ENCODE data around the gene CRYBA1.
"Not testable (repeated sequence)": the region's sequence is repeated elsewhere in the genome, so short reads cannot be mapped to it uniquely, and the experiment has no call there.

CRYBA1 gene

GRCh38 chr17:29237476-29238132 lies 9.1 kb upstream of the CRYBA1 start:
- no peak for DNase-seq (ENCODE audit: low spot score)

DNA sequence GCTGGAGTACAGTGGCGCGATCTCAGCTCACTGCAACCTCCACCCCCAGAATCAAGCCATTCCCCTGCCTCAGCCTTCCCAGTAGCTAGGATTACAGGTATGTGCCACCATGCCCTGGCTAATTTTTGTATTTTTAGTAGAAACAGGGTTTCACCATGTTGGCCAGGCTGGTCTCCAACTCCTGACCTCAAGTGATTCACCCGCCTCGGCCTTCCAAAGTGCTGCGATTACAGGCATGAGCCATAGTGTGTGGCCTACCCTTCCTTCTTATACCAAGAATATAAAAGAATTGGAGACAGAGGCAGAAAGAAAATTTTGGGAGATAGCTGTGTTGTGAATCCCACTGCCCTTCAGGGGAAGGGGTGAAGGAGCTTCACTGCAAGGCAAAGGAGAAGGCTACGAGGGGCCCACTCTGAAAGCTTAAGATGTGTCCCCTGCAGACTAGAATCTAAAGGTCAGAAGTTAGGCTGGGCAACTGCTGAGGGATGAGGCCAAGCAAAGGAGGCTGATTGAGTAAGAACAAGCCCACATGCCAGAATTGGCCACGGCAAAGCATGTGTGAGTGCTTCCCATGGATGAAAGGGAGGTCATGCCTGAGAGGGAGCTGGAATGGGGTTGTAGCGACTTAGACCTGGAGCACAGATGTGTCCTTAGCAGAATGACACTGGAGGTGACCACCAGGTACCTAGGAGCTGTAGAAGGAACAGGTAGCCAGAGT lies 8.4 kb upstream of the CRYBA1 start:
- DNase-seq (ENCODE audit: low spot score): no peak

DNA sequence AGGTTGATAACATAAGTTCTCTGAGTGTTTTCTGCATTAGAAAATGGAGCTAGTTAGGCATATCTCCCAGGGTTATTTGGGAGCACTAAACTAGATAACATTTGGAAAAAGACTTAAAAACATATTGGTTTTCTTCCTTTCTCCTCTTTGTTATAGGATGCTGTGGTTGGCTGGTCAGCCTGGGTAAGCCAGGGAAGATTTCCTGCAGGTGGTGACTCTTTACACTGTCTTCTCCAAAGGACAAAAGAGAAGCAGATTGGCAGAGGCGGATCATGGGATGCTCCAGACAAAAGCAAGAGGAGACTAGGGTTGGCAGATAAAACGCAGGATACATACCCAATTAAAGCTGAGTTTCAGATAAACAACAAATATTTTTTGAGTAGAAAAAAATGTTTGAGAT lies 6.2 kb upstream of the CRYBA1 start:
- DNase-seq (ENCODE audit: low spot score): no peak

- DNase-seq (ENCODE audit: low spot score): no peak
Measured at GRCh38 chr17:29240968-29241963, 5.4 kb upstream of the CRYBA1 start.

GRCh38 chr17:29242051-29242450 lies 4.6 kb upstream of the CRYBA1 start:
- DNase-seq (ENCODE audit: low spot score): no peak

DNA sequence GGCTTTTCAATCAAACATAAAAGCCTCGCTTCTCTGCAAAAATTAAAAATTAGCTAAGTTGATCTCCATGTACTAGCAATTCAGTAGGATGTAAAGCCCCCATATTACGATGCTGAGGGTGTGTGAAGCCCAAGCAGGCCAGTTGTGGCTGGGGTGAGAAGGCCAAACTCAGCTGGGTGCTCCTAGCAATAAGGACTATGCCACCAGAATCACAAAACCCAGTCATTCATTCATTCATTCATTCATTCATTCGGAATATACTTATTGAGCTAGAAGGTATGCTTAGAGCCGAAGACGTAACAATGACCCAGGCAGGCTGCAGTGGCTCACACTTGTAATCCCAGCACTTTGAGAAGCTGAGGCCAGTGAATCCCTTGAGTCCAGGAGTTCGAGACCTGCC lies 3.9 kb upstream of the CRYBA1 start:
- DNase-seq (ENCODE audit: low spot score): no peak

- DNase-seq (ENCODE audit: low spot score): peak; percentile 71
Measured at GRCh38 chr17:29243792-29244191, 2.9 kb upstream of the CRYBA1 start.

GRCh38 chr17:29245401-29245800 lies 1.3 kb upstream of the CRYBA1 start:
- DNase-seq (ENCODE audit: low spot score): no peak

DNA sequence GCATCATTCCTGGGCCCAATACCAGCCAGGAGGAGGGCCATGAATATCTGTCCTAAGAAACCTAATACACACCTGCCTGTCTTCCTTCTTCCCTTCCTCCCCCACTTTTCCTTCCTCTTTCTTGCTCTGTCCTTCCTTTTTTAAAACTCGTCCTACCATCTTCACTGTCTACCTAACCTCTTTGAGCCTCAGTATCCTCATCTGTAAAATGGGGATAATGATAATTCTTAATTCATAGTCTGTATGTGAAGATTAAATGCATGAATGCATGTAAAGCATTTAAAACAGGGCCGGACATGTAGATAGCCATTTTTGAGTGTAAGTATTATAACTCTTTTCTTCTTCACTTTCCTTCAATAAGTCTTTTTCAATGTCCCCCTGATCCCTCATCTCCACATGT lies 560 bp downstream of the CRYBA1 start:
- DNase-seq (ENCODE audit: low spot score): no peak

DNA sequence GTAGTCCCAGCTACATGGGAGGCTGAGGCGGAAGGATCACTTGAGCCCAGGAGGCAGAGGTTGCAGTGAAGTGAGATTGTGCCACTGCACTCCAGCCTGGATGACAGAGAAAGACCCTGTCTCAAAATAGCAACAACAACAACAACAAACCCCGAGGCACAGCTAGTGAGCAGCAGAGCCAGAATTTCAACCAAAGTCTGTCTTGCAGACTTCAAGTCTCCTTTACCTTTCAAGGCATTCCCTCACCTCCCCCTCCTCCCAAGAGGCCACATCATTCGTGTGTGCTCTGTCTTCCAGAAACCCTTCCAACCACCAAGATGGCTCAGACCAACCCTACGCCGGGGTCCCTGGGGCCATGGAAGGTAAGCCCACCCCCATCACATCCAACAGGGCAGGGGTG lies 2.2 kb downstream of the CRYBA1 start:
- DNase-seq (ENCODE audit: low spot score): no peak

DNA sequence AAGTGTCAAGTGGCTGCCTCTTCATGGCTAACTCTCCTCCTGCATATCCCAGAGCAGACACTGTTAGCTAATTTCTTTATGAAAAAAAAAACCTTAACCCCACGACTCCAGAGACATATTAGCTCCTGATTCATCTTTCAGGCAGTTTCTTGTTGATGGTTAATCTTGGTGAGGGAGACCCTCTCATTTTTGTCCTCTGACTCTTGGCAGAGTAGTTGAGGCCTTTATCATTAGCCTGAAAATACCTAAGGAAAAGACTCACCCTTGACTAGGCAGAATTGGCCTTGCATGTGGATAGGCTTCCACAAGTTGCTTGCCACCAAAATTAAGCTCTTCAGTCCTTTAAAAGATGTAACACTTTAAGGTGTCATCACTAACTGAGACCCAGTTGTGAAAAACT lies 4.0 kb downstream of the CRYBA1 start:
- no peak for DNase-seq (ENCODE audit: low spot score)

DNA sequence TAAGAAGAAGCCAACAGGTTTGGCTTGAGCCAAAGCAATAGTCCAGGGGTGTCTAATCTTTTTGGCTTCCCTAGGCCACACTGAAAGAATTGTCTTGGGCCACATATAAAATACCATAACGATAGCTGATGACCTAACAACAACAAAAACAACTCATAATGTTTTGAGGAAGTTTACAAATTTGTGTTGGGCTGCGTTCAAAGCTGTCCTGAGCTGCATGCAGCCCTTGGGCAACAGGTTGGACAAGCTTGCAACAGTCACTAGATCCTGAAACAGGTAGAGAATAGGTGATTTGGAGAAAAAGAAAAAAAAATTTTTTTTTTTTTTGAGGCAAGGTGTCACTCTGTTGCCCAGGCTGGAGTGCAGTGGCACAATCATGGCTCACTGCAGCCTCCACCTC lies 4.5 kb downstream of the CRYBA1 start:
- no peak for DNase-seq (ENCODE audit: low spot score)

DNA sequence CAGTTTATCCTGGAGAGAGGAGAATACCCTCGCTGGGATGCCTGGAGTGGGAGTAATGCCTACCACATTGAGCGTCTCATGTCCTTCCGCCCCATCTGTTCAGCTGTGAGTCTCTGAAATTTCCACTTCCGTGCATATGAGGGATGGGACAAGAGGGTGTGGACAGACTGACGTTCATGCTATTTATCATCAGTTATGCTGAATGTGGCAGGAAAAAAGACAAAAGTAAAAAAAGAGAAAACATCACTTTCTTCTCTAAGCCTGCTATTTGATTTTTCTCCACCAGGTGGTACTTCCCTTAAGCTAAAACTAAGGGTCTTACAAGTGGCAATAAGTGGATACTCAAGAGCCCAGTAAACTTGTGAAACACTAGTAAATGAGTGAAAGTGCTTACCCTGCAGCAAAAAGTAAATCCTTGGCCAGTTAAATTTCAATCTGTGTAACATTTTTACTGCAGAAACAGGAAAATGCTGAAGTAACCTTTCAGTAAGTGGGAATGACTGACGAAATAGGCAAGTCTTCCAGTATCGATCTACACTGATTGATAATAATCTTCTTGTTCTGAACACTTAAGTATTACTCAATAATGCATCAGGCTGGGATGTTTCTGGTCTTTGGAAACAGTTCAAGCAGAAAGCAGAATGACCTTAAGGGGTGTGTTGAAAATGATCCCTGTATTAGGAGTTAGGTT lies 5.6 kb downstream of the CRYBA1 start:
- DNase-seq (ENCODE audit: low spot score): no peak

DNA sequence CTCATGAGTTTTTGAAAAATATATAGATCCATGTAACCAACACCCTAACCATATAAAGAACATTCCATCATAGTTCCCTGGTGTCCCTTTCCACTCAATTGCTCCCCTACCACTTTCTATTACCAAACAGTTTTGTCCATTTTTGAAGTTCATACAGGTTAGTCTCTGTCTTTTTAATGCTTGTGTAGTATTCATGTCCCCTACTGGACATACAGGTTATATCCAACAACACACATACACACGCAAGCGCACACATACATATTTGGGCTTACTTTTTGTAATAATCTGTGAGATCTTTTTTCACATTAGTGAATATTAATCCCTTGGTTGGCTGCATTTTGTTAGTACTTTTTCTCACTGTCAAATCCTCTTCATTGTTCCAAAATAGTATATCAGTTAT lies 6.4 kb downstream of the CRYBA1 start:
- DNase-seq (ENCODE audit: low spot score): no peak

GRCh38 chr17:29255926-29256522 lies 9.4 kb downstream of the CRYBA1 start:
- DNase-seq (ENCODE audit: low spot score): no peak

DNA sequence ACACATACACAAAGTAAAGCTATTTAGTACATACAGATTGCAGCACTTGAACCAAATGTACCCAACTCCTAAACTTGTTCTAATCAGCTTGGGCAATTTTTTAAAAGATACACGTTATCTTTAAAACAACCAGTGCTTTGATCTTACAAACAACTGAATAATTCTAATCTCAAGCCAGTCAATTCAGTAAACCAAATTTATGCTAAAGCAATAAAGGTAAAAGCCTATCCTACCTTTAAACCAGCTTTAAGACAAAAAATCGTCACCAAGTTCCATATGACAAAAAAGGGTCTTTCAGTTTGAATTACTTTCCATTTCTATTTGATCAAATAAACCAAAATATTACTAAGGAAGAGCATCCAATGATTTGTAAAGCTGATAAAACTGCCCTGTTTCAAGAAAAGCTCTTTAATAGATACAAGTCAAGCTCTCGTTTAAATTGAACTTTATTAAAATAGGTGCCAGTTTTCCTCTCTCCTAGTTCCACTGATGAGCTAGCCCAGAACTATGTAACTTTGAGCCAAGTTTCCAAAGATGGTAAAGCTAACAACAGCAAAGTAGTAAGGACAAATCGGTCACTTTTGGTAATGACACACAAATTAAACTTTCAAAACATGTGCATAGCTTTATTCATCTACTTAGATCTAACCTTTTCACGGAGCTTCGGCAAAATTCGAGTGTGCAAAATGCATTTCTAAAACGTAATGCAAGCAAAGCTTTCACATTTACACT lies 10.2 kb downstream of the CRYBA1 start:
- DNase-seq (ENCODE audit: low spot score): no peak

DNA sequence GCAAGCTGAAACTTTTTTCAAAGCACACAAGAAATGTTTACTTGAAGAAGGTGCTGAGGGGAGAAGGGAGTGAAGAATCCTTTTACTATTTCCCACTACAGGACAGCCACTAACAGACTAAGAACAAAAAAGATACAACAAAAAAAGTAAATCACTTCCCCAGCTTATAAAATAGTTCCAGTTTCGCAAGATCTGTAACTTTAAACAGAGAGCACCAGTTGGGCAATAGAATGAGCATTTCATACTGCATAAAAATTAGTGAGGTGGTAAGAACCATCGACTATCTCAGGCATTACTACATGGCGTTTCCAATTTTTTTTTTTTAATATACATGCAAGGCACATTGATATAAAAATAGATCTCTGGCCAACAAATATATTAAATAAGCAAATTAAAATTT lies 11.1 kb downstream of the CRYBA1 start:
- no peak for DNase-seq (ENCODE audit: low spot score)

GRCh38 chr17:29263916-29264315 lies 17.3 kb downstream of the CRYBA1 start:
- DNase-seq (ENCODE audit: low spot score): no peak

GRCh38 chr17:29271980-29272379 lies 25.3 kb downstream of the CRYBA1 start:
- not testable (repeated sequence) for DNase-seq (ENCODE audit: low spot score)

DNA sequence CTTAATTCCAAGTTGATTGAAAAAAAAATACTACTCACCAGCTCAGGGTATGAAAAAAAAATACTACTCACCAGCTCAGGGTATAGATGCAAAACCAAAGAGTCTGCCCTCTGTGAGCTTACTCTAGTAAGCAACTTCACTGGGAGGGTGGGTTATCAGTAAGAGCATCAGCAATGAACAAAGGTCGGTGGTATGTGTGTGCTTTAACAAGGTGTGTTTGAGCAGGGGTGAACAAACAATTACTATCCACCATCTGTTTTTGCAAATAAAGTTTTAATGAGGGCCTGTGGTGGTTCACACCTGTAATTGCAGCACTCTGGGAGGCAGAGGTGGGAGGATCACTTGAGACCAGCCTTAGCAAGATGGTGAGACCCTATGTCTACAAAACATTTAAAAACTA lies 27.3 kb downstream of the CRYBA1 start:
- DNase-seq (ENCODE audit: low spot score): no peak

- DNase-seq (ENCODE audit: low spot score): no peak
Measured at GRCh38 chr17:29278692-29279091, 32.0 kb downstream of the CRYBA1 start.
